ENCODE results near the gene ATF6. TPM values are rescaled to one million over a fixed set of nuclear protein-coding genes. Genes with fewer than 3 reads are reported as not detected.
"Not testable (repeated sequence)": the region's sequence is repeated elsewhere in the genome, so short reads cannot be mapped to it uniquely, and the experiment has no call there.

The ATF6 gene
- total RNA-seq, 1 experiment from 2014 or later, result 56.3 TPM

DNA sequence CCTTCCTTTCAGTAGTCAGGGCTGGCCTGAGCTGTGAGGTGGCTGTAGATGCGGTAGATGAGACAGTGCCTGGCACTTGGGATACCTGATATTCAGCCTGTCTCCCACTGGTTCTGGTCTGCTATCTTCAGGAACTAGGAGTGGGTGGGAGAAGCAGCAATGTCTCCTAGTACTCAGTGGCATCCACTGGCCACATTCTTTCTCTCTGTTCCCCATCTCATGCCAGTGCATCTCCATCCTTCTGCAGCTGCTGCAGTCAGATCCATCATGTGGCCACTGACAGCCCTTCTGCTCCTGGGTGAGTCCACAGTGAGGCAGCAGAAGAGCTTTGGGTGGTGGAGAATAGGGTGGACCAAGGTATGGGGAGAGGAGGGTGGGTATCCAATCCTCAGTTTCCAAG lies 43.7 kb upstream of the ATF6 start:
- intact Hi-C loops (cut with micrococcal nuclease), result no loop called here
- H3K4me3 Mint-ChIP-seq (ENCODE audit: unreplicated experiment), result no peak overlapping the region
- DNase-seq (ENCODE audit: unreplicated experiment), result no peak

DNA sequence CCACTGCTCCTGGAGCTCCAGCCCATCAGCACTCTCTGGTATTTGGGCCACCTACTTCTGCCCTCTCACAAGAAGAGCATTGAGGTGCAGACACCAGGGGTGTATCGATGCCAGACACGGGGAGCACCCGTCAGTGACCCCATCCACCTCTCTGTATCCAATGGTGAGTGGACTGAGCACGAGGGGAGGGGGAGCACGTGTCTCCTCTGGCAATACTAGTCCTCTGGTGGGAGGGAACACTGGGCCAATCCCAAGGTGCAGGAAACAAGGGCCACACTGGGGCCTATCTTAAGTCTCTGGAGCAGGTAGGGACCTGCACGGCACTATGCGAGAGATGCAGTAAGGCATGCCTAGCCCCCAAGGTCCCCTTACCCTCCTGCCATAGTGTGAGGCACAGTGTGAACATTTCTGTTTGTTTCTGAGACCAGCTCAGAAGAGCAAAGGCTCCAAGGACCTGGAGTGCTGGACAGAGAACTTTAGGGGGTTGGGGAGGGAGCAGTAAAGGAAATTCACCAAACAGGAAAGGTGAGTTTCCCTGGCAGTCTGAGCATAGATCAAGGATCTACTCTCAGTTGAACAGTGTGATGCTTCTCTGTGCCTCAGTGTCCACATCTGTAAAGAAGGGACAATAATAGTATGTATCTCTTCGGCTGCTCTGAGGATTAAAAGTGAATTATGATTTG lies 42.5 kb upstream of the ATF6 start:
- Mint-ChIP-seq H3K4me1 (ENCODE audit: insufficient read depth, unreplicated experiment) (peaks cover 28% of the 10 kb centered on the region), H3K9me3 (ENCODE audit: unreplicated experiment) (no peaks in the 10 kb centered on the region), H3K4me3 (ENCODE audit: unreplicated experiment) (no peak overlapping the region), H3K36me3 (ENCODE audit: insufficient read depth, unreplicated experiment) (no peaks in the 10 kb centered on the region), H3K27me3 (ENCODE audit: insufficient read depth, unreplicated experiment) (no peaks in the 10 kb centered on the region), H3K27ac (ENCODE audit: low read depth, unreplicated experiment) (no peak overlapping the region)
- no TSS peak for BruUV-seq (replicated peaks)
- ChIA-PET POLR2A (interaction anchor here (0.6 kb wide), 1 partner anchor 460 kb away, joined by 3 read pairs; no protein-coding TSS in a partner anchor), CTCF (interaction anchor here (1.2 kb wide), 2 partner anchors 8 to 14 kb away, joined by 4 read pairs; no protein-coding TSS in a partner anchor)
- DNase-seq (ENCODE audit: unreplicated experiment), result no peak
- intact Hi-C loops (cut with micrococcal nuclease), result no loop called here
- TF ChIP-seq, protein P1, sequence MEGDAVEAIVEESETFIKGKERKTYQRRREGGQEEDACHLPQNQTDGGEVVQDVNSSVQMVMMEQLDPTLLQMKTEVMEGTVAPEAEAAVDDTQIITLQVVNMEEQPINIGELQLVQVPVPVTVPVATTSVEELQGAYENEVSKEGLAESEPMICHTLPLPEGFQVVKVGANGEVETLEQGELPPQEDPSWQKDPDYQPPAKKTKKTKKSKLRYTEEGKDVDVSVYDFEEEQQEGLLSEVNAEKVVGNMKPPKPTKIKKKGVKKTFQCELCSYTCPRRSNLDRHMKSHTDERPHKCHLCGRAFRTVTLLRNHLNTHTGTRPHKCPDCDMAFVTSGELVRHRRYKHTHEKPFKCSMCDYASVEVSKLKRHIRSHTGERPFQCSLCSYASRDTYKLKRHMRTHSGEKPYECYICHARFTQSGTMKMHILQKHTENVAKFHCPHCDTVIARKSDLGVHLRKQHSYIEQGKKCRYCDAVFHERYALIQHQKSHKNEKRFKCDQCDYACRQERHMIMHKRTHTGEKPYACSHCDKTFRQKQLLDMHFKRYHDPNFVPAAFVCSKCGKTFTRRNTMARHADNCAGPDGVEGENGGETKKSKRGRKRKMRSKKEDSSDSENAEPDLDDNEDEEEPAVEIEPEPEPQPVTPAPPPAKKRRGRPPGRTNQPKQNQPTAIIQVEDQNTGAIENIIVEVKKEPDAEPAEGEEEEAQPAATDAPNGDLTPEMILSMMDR (IDR thresholded peaks at IDR 0.05; ENCODE audit: unreplicated experiment), result no peak

More for the DNA sequence above, 43.7 kb upstream of the ATF6 start:
- no TSS peak for BruUV-seq (replicated peaks)
- no peaks in the 10 kb centered on the region for H3K9me3 Mint-ChIP-seq (ENCODE audit: unreplicated experiment)
- ChIA-PET POLR2A (no interaction called here), CTCF (no interaction called here)
- H3K27ac Mint-ChIP-seq (ENCODE audit: low read depth, unreplicated experiment), result no peak overlapping the region
- TF ChIP-seq, protein P1 (IDR thresholded peaks at IDR 0.05; ENCODE audit: unreplicated experiment), result no peak
- H3K4me1 Mint-ChIP-seq (ENCODE audit: insufficient read depth, unreplicated experiment), result peaks cover 21% of the 10 kb centered on the region
- H3K36me3 Mint-ChIP-seq (ENCODE audit: insufficient read depth, unreplicated experiment), result no peaks in the 10 kb centered on the region
- H3K27me3 Mint-ChIP-seq (ENCODE audit: insufficient read depth, unreplicated experiment), result no peaks in the 10 kb centered on the region

DNA sequence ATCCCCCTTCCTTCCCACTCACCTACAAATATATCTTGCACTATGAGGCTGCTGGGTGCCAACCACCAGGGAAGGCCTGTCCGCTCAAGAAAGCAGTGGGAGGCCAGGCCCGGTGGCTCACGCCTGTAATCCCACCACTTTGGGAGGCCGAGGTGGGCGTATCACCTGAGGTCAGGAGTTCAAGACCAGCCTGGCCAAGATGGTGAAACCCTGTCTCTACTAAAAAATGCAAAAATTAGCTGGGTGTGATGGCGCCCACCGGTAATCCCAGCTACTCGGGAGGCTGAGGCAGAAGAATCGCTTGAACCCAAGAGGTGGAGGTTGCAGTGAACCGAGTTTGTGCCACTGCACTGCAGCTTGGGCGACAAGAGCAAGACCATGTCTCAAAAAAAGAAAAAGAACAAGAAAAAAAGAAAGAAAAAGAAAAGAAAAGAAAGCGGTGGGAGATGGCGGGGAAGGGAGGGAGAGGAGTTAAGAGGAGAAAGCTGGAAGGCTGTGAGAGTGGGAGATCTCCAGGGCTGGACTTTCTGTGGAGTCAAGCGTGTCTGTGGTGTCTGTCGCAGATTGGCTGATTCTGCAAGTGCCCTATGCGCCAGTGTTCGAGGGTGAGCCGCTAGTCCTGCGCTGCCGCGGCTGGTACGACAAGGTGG lies 40.7 kb upstream of the ATF6 start:
- H3K27me3 Mint-ChIP-seq (ENCODE audit: insufficient read depth, unreplicated experiment); BruUV-seq (replicated peaks); H3K9me3 Mint-ChIP-seq (ENCODE audit: unreplicated experiment); DNase-seq (ENCODE audit: unreplicated experiment); H3K36me3 Mint-ChIP-seq (ENCODE audit: insufficient read depth, unreplicated experiment); intact Hi-C loops (cut with micrococcal nuclease): not testable (repeated sequence)
- H3K4me1 Mint-ChIP-seq (ENCODE audit: insufficient read depth, unreplicated experiment), result peaks cover 41% of the 10 kb centered on the region
- CTCF ChIA-PET, result interaction anchor here (0.8 to 8.6 kb wide), 14 partner anchors 9 to 286 kb away, joined by 3 to 121 read pairs (median 4); partner anchors contain the start of gene FCRLA
- POLR2A ChIA-PET, result interaction anchor here (0.7 to 5.9 kb wide), 15 partner anchors 8 to 1324 kb away, joined by 3 to 119 read pairs (median 11); partner anchors contain the start of genes ATF6, DEDD, DUSP12 and FCRLA
- H3K4me3 Mint-ChIP-seq (ENCODE audit: unreplicated experiment), result peak overlapping the region; percentile 91
- peak overlapping the region; percentile 35 for H3K27ac Mint-ChIP-seq (ENCODE audit: low read depth, unreplicated experiment)

DNA sequence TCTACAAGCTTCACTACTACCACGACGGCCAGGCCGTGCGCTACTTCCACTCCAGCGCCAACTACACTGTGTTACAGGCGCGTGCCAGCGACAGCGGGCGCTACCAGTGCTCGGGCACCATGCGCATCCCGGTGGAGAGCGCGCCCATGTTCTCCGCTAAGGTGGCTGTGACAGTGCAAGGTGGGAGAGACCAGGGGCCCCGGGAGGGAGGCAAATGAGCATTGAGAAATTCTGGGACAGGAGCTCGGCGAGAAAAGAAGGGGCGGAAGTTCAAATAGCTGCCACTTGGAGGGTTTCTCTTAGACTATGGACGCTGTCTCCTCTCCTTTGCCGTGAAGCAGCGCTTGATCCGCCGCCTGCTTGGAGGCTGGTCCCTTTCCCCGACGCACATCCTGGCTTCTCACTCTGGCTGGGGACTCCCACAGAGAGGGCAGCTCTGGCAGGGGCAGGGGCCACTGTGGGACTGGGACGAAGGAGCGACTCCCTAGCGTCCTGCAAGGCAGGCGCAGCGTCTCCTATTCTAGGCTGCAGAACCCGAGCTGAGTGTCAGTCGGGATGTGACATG lies 40.1 kb upstream of the ATF6 start:
- H3K27me3 Mint-ChIP-seq (ENCODE audit: insufficient read depth, unreplicated experiment), result no peaks in the 10 kb centered on the region
- H3K4me3 Mint-ChIP-seq (ENCODE audit: unreplicated experiment), result peak overlapping the region; percentile 91
- peak overlapping the region; percentile 6 for H3K27ac Mint-ChIP-seq (ENCODE audit: low read depth, unreplicated experiment)
- TF ChIP-seq, protein P1 (IDR thresholded peaks at IDR 0.05; ENCODE audit: unreplicated experiment), result peak; percentile 23
- peaks cover 43% of the 10 kb centered on the region for H3K4me1 Mint-ChIP-seq (ENCODE audit: insufficient read depth, unreplicated experiment)
- POLR2A ChIA-PET, result interaction anchor here (0.6 to 5.9 kb wide), 22 partner anchors 9 to 715 kb away, joined by 3 to 119 read pairs (median 8); partner anchors contain the start of genes ATF6, DEDD, DUSP12 and FCRLA
- no peaks in the 10 kb centered on the region for H3K36me3 Mint-ChIP-seq (ENCODE audit: insufficient read depth, unreplicated experiment)
- H3K9me3 Mint-ChIP-seq (ENCODE audit: unreplicated experiment), result no peaks in the 10 kb centered on the region
- intact Hi-C loops (cut with micrococcal nuclease), result no loop called here
- no TSS peak for BruUV-seq (replicated peaks)
- peak; percentile 67 for DNase-seq (ENCODE audit: unreplicated experiment)
- CTCF ChIA-PET, result interaction anchor here (0.6 to 8.6 kb wide), 20 partner anchors 8 to 1969 kb away, joined by 3 to 121 read pairs (median 4); partner anchors contain the start of gene FCRLA
